DOHH2 (cell line): ENCODE results near the gene AKNA.

Experiments
- H3F3A ChIP-seq: fragments of 200-600 bp; sonication (generic), shearing (Covaris generic); 2 replicates; pipeline ENCODE4 v1.6.0; 2016; ENCODE audit warnings: antibody characterized with exemption, mild to moderate bottlenecking; ENCODE audit not compliant: control insufficient read depth, insufficient read depth
- H3K27ac ChIP-seq: fragments of 200-600 bp; sonication (generic); 2 replicates; pipeline ENCODE4 v1.5.1; 2014; ENCODE audit warnings: low read depth, mild to moderate bottlenecking, low read length, moderate library complexity
- H3K27me3 ChIP-seq: fragments of 200-600 bp; sonication (generic); 2 replicates; pipeline ENCODE4 v1.6.1; 2014; ENCODE audit warnings: mild to moderate bottlenecking, low read length, mixed read lengths; ENCODE audit not compliant: control insufficient read depth
- H3K36me3 ChIP-seq: fragments of 200-600 bp; sonication (generic); 2 replicates; pipeline ENCODE4 v1.6.1; 2014; ENCODE audit warnings: mild to moderate bottlenecking, low read length, moderate library complexity, mixed read lengths; ENCODE audit not compliant: control insufficient read depth
- H3K4me1 ChIP-seq: fragments of 200-600 bp; sonication (generic); 2 replicates; pipeline ENCODE4 v1.6.1; 2014; ENCODE audit warnings: mild to moderate bottlenecking, low read length, mixed read lengths; ENCODE audit not compliant: control insufficient read depth
- H3K4me2 ChIP-seq: fragments of 200-600 bp; sonication (generic); 2 replicates; pipeline ENCODE4 v1.6.0; 2014; ENCODE audit warnings: mild to moderate bottlenecking, low read length, moderate library complexity
- H3K4me3 ChIP-seq: fragments of 200-600 bp; sonication (generic); 2 replicates; pipeline ENCODE4 v1.5.1; 2014; ENCODE audit warnings: mild to moderate bottlenecking, low read length, mixed read lengths
- H3K79me2 ChIP-seq: fragments of 200-600 bp; sonication (generic); 2 replicates; pipeline ENCODE4 v1.6.1; 2014; ENCODE audit warnings: mild to moderate bottlenecking, low read length, mixed read lengths; ENCODE audit not compliant: control insufficient read depth
- H3K9me2 ChIP-seq: fragments of 200-600 bp; sonication (generic); replicated peaks from 2 replicates; pipeline ENCODE4 v1.6.1; 2014; ENCODE audit warnings: mild to moderate bottlenecking, low read length, mixed read lengths; ENCODE audit not compliant: control insufficient read depth
- H3K9me3 ChIP-seq: fragments of 200-600 bp; sonication (generic); 2 replicates; pipeline ENCODE4 v1.6.1; 2014; ENCODE audit warnings: antibody characterized with exemption, low read length, mixed read lengths; ENCODE audit not compliant: control insufficient read depth, insufficient read depth
- H4K20me1 ChIP-seq: fragments of 200-600 bp; sonication (generic); 2 replicates; pipeline ENCODE4 v1.6.0; 2014; ENCODE audit warnings: low read depth, mild to moderate bottlenecking, antibody characterized with exemption, low read length, moderate library complexity; ENCODE audit not compliant: control insufficient read depth, insufficient read depth
- CTCF ChIP-seq: fragments of 200-600 bp; sonication (generic); IDR thresholded peaks from one replicate; pipeline ENCODE4 v1.5.1; 2014; ENCODE audit warnings: antibody characterized with exemption, mild to moderate bottlenecking, low read depth, low read length; ENCODE audit not compliant: poor library complexity, severe bottlenecking
- EZH2phosphoT487 ChIP-seq: fragments of 200-600 bp; sonication (generic); IDR thresholded peaks from 2 replicates; pipeline ENCODE4 v1.6.1; 2017; ENCODE audit warnings: borderline replicate concordance, mild to moderate bottlenecking, antibody characterized with exemption, low read length, moderate library complexity, mixed read lengths

AKNA gene

GRCh38 chr9:114344188-114344566, 43.6 kb downstream of the AKNA start:
- Histone ChIP-seq H3F3A (peaks cover 15% of the 10 kb centered on the region), H3K4me1 (peaks cover under 1% of the 10 kb centered on the region), H3K9me2 (no peaks in the 10 kb centered on the region), H3K79me2 (no peaks in the 10 kb centered on the region), H4K20me1 (no peaks in the 10 kb centered on the region), H3K27ac (no peak overlapping the region), H3K4me3 (no peak overlapping the region), H3K27me3 (no peaks in the 10 kb centered on the region), H3K9me3 (no peaks in the 10 kb centered on the region), H3K4me2 (no peak overlapping the region), H3K36me3 (peaks cover 95% of the 10 kb centered on the region)
- no peak for TF ChIP-seq CTCF
- TF ChIP-seq EZH2phosphoT487, result no peak

- H3K79me2 ChIP-seq, result no peaks in the 10 kb centered on the region
- TF ChIP-seq EZH2phosphoT487 (no peak), CTCF (no peak)
- H3K27me3 ChIP-seq, result no peaks in the 10 kb centered on the region
- no peaks in the 10 kb centered on the region for H3K9me3 ChIP-seq
- no peak overlapping the region for H3K27ac ChIP-seq
- H3K4me1 ChIP-seq, result no peaks in the 10 kb centered on the region
- peaks cover 15% of the 10 kb centered on the region for H3F3A ChIP-seq
- no peak overlapping the region for H3K4me2 ChIP-seq
- no peaks in the 10 kb centered on the region for H4K20me1 ChIP-seq
- H3K36me3 ChIP-seq, result peaks cover 95% of the 10 kb centered on the region
- H3K9me2 ChIP-seq, result no peaks in the 10 kb centered on the region
- no peak overlapping the region for H3K4me3 ChIP-seq
Observed at GRCh38 chr9:114343471-114344187, 44.2 kb downstream of the AKNA start.

DNA sequence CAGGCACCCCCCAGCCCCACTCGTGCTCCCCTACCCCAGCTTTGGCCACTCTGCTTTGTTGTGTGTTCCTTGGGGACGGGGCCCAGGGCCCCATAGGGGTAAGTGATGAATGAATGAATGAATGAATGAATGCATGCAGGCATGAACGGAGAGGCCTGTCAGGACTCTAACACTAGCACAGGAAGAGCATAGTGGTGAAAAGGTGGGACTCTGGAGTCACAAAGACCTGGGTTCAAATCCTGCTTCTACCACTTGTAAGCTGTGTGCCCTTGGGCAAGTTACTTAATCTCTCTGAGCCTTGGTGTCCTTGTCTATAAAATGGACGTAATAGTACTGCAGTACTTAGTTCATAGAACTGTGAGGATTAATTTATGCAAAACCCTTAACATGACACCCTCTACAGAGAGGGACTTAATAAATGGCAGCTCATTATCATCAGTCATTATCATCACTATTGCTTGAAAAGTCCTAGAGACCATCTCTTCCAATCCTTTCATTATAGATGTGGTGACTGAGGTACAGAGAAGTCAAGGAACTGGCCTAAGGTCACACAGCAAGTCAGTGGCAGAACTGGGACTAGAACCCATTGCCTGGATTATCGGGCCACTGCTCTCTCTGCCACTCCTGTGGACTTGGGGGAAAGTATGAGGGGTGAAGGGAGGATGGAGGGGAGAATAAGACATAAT, 44.9 kb downstream of the AKNA start:
- Histone ChIP-seq H3F3A (peaks cover 15% of the 10 kb centered on the region), H3K79me2 (0 out of 2 replicates have a peak, but pooled peaks cover 3% of the 10 kb centered on the region), H3K4me2 (no peak overlapping the region), H3K9me3 (no peaks in the 10 kb centered on the region), H3K4me3 (no peak overlapping the region), H4K20me1 (no peaks in the 10 kb centered on the region), H3K9me2 (no peaks in the 10 kb centered on the region), H3K27me3 (no peaks in the 10 kb centered on the region), H3K4me1 (no peaks in the 10 kb centered on the region), H3K36me3 (peaks cover 95% of the 10 kb centered on the region), H3K27ac (no peak overlapping the region)
- TF ChIP-seq EZH2phosphoT487 (no peak), CTCF (no peak)
